ENCODE measurements around the gene ZNF318. TPM values are rescaled to one million over a fixed set of nuclear protein-coding genes. Genes with fewer than 3 reads are reported as not detected.
A peak's percentile ranks its signal among the peaks of the same experiment; 100 is the strongest.

Gene ZNF318
- total and polyA plus RNA-seq, 2 donors (not counting 3 experiments of a cell fraction or from before 2014, with no cell fraction given), result 7.1 to 13.6 TPM

GRCh38 chr6:43368259-43369160, 937 bp downstream of the ZNF318 start:
- Histone ChIP-seq H3K4me2 (ENCODE audit: insufficient read depth, low read length) (peak overlapping the region; percentile 87), H2AFZ (ENCODE audit: low read depth, low read length) (peak overlapping the region; percentile 64), H3K27me3 (ENCODE audit: control insufficient read depth in 2 of 2, insufficient read depth in 2 of 2, low read length in 2 of 2) (no peaks in the 10 kb centered on the region), H3K4me1 (ENCODE audit: control insufficient read depth, extremely low read depth, insufficient read depth, low read length) (peaks cover 8% of the 10 kb centered on the region), H3K36me3 (ENCODE audit: control insufficient read depth in 2 of 2, extremely low read depth in 1 of 2, insufficient read depth in 2 of 2, low read length in 2 of 2) (peaks cover 0 to 3% of the 10 kb centered on the region in 2 experiments), H3K9me3 (replicated peaks; ENCODE audit: control insufficient read depth, insufficient read depth, low read length) (no peaks in the 10 kb centered on the region), H4K20me1 (replicated peaks; ENCODE audit: control insufficient read depth, extremely low read depth, insufficient read depth, low read length) (no peaks in the 10 kb centered on the region), H3K9me1 (replicated peaks; ENCODE audit: control insufficient read depth, extremely low read depth, insufficient read depth, low read length) (no peaks in the 10 kb centered on the region), H3K79me2 (ENCODE audit: control insufficient read depth, insufficient read depth, low read length) (peaks cover 2% of the 10 kb centered on the region), H3K4me3 (replicated peaks in 1 of 3; ENCODE audit: insufficient read depth in 1 of 3, low read depth in 1 of 3, low read length in 3 of 3) (peak overlapping the region; percentile 31 to 66 (median 63)), H3K9ac (replicated peaks; ENCODE audit: extremely low read depth, insufficient read depth, low read length) (peak overlapping the region; percentile 25), H3K27ac (ENCODE audit: insufficient read depth, low read depth, low read length) (peak overlapping the region; percentile 7)
- TF ChIP-seq FOS (IDR thresholded peaks at IDR 0.05; ENCODE audit: borderline replicate concordance, insufficient read depth, low read length) (no peak), POLR2A (IDR thresholded peaks at IDR 0.05; ENCODE audit: low read depth, low read length) (no peak), EZH2 (IDR thresholded peaks at IDR 0.05; ENCODE audit: borderline replicate concordance, low read depth, low read length, severe bottlenecking) (no peak), JUN (IDR thresholded peaks at IDR 0.05; ENCODE audit: borderline replicate concordance, insufficient read depth, insufficient read length, low read depth) (no peak), MYC (IDR thresholded peaks at IDR 0.05; ENCODE audit: low read depth, low read length) (no peak), GATA2 (IDR thresholded peaks at IDR 0.05; ENCODE audit: insufficient read depth, insufficient read length, low read depth, low read length) (no peak), POLR2AphosphoS5 (IDR thresholded peaks at IDR 0.05; ENCODE audit: insufficient read depth, low read depth, low read length) (no peak)
- TF ChIP-seq, protein P1, sequence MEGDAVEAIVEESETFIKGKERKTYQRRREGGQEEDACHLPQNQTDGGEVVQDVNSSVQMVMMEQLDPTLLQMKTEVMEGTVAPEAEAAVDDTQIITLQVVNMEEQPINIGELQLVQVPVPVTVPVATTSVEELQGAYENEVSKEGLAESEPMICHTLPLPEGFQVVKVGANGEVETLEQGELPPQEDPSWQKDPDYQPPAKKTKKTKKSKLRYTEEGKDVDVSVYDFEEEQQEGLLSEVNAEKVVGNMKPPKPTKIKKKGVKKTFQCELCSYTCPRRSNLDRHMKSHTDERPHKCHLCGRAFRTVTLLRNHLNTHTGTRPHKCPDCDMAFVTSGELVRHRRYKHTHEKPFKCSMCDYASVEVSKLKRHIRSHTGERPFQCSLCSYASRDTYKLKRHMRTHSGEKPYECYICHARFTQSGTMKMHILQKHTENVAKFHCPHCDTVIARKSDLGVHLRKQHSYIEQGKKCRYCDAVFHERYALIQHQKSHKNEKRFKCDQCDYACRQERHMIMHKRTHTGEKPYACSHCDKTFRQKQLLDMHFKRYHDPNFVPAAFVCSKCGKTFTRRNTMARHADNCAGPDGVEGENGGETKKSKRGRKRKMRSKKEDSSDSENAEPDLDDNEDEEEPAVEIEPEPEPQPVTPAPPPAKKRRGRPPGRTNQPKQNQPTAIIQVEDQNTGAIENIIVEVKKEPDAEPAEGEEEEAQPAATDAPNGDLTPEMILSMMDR (IDR thresholded peaks at IDR 0.05; ENCODE audit: extremely low read depth in 1 of 2, insufficient read depth in 1 of 2, low read depth in 1 of 2, low read length in 2 of 2), result no peak
- TF ChIP-seq, protein P2, sequence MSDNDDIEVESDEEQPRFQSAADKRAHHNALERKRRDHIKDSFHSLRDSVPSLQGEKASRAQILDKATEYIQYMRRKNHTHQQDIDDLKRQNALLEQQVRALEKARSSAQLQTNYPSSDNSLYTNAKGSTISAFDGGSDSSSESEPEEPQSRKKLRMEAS (IDR thresholded peaks at IDR 0.05; ENCODE audit: insufficient read depth, insufficient read length), result no peak
- BruUV-seq (replicated peaks), result no TSS peak
- dilution Hi-C loops (cut with MboI; ENCODE audit: extremely low pct_ligation_motif_present, low sequenced_read_pairs) (no loop called here), intact Hi-C loops (cut with micrococcal nuclease) (loop anchor here (1.0 to 2.0 kb wide), 2 partner anchors 59 to 194 kb away; partner anchors contain the start of gene ABCC10)
- DNase-seq (ENCODE audit: low read depth, low spot score) (peak; percentile 51), FAIRE-seq (peak; percentile 68)
- CTCF ChIA-PET, result interaction anchor here (0.7 to 2.6 kb wide), 9 partner anchors 8 to 141 kb away, joined by 3 to 15 read pairs (median 8); partner anchors contain the start of genes DNPH1 and LRRC73
- POLR2A ChIA-PET, result no interaction called here
